T-helper 1 cell treated with Interleukin-12 subunit alpha and Interleukin-12 subunit beta and Interleukin-4 antibody, amounts not matched to agents 30 μg/mL and 1 μg/mL, for 36 hours (primary cell): ENCODE results near the gene GLIS1.

Source experiments
- H3K27ac Mint-ChIP-seq: one replicate; pipeline ENCODE4 v1.8.0; 2021; ENCODE audit warnings: mild to moderate bottlenecking, mixed read lengths
- H3K27me3 Mint-ChIP-seq: one replicate; pipeline ENCODE4 v1.8.0; 2021; ENCODE audit warnings: low read depth, mixed read lengths
- H3K36me3 Mint-ChIP-seq: one replicate; pipeline ENCODE4 v1.8.0; 2021; ENCODE audit warnings: low read depth, mixed read lengths
- H3K4me1 Mint-ChIP-seq: one replicate; pipeline ENCODE4 v1.8.0; 2021; ENCODE audit warnings: low read depth, mixed read lengths
- H3K4me3 Mint-ChIP-seq: one replicate; pipeline ENCODE4 v1.8.0; 2021; ENCODE audit warnings: mild to moderate bottlenecking, moderate library complexity, mixed read lengths
- H3K9me3 Mint-ChIP-seq: one replicate; pipeline ENCODE4 v1.8.0; 2021; ENCODE audit warnings: mixed read lengths

The GLIS1 gene

DNA sequence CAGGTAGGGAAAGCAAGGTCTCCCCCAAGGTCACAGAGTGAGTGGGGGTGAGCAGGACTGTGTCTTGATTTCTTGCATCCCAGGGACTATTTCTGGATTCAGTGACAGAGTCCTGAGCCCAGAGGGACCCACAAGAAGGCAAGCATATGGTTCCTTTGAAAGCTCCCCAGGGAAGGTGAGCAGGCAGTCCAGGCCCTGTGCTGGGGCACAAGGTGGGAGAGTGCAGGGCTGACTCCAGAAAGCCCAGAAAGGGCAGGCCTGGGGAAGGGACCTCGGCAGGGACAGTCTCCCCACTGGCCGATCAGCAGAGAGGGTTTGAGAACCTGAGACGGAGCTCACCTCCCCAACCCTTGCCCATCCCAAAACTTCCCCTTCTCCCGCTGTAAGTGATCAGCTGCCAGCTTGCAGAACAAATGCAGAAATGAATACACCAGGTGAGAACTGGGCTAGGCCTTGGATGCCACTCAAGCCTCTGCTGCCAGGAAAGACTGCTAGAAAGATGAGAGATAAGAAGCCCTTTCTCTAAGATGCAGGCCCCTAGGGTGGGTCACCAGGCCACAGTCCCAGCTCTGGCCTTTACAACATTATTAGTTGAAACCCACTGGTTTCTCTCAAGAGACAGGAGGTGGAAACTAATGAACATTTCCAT is 121.0 kb downstream of the GLIS1 start:
- Mint-ChIP-seq H3K27me3 (peaks cover 9% of the 10 kb centered on the region), H3K36me3 (no peaks in the 10 kb centered on the region), H3K4me1 (no peaks in the 10 kb centered on the region), H3K27ac (no peak overlapping the region), H3K9me3 (no peaks in the 10 kb centered on the region), H3K4me3 (no peak overlapping the region)

DNA sequence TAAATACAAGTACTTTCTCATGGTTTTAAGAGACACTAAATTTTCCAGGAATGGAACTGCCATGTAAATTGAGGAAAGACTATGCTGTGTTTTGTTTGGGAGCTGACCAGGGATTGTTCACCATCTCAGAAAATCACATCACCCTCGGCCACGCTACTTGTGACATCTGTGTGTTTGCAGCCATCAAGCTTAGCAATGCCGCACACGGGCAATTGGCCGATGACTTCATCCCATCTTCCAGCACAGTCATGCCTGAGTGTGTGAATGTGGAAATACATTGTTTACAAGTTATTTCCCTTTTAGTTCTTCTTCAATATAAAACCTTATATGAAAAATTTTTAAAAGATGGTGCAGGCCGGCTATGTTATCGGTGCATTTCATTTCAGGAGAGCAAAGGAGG is 121.6 kb downstream of the GLIS1 start:
- peaks cover 11% of the 10 kb centered on the region for H3K27me3 Mint-ChIP-seq
- no peaks in the 10 kb centered on the region for H3K9me3 Mint-ChIP-seq
- H3K36me3 Mint-ChIP-seq: no peaks in the 10 kb centered on the region
- no peaks in the 10 kb centered on the region for H3K4me1 Mint-ChIP-seq
- H3K4me3 Mint-ChIP-seq: no peak overlapping the region
- H3K27ac Mint-ChIP-seq: no peak overlapping the region

DNA sequence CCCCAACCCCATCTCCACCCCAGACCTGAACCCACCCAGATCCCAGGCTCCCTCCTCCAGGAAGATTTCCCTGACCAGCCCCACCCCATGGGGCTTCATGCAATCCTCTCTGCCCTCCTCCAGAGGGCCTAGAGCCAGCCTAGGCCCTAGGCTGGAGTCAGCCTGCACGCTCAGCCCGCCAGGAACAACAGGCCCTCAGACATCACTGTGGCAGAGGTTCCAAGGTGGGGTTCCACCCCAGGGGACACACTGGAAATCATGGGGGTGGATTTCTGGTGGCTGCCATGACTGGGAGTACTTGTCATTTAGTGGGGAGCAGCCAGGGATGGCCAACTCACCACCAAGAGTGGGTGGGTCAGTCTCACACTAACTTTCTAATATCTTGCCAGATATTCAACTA is 122.0 kb downstream of the GLIS1 start:
- Mint-ChIP-seq H3K9me3 (peaks cover 1% of the 10 kb centered on the region), H3K36me3 (no peaks in the 10 kb centered on the region), H3K27me3 (peaks cover 6% of the 10 kb centered on the region), H3K4me1 (no peaks in the 10 kb centered on the region), H3K4me3 (no peak overlapping the region), H3K27ac (no peak overlapping the region)

DNA sequence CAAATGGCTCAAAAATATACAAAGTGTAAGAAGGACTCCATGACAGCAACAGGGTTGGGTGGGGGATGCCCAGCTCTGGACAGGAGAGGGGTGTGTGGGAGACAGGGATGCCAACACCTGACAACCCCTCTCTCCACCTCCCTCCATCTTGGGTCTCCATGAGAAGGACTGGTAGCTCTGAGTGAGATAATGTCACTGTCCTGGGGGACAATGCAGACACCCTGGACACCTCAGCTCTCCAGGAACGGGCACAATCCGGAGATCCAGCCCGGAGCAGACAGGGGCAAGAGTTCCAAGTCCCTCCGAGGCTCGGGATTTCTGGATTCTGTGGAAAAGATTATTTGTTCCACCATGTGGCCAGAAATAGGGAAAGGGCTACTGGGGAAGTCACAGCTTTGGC is 122.5 kb downstream of the GLIS1 start:
- Mint-ChIP-seq H3K27ac (no peak overlapping the region), H3K36me3 (no peaks in the 10 kb centered on the region), H3K4me3 (no peak overlapping the region), H3K27me3 (peaks cover 6% of the 10 kb centered on the region), H3K4me1 (no peaks in the 10 kb centered on the region), H3K9me3 (peaks cover 4% of the 10 kb centered on the region)

DNA sequence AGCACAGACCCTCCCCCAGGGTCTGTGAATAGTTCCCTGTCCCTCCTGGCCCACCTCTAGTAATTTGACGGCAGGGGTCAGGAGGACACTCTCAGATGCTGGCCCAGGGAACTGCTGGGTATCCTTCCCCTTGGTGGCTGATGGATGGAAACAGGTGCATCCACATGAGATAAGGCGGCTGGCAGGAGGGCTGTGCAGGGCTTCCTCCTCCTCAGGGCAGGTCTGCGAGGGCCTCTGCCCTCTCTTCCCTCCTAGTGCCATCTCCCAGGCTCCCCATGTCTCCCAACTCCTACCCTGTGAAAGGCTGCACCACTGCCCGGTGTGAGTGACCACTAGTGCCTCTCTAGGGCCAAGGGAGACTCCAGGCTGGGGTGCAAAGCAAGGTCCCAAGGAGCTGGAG is 123.9 kb downstream of the GLIS1 start:
- no peak overlapping the region for H3K27ac Mint-ChIP-seq
- peaks cover 17% of the 10 kb centered on the region for H3K9me3 Mint-ChIP-seq
- no peak overlapping the region for H3K4me3 Mint-ChIP-seq
- H3K27me3 Mint-ChIP-seq: peaks cover 14% of the 10 kb centered on the region
- H3K36me3 Mint-ChIP-seq: peaks cover 2% of the 10 kb centered on the region
- no peaks in the 10 kb centered on the region for H3K4me1 Mint-ChIP-seq

DNA sequence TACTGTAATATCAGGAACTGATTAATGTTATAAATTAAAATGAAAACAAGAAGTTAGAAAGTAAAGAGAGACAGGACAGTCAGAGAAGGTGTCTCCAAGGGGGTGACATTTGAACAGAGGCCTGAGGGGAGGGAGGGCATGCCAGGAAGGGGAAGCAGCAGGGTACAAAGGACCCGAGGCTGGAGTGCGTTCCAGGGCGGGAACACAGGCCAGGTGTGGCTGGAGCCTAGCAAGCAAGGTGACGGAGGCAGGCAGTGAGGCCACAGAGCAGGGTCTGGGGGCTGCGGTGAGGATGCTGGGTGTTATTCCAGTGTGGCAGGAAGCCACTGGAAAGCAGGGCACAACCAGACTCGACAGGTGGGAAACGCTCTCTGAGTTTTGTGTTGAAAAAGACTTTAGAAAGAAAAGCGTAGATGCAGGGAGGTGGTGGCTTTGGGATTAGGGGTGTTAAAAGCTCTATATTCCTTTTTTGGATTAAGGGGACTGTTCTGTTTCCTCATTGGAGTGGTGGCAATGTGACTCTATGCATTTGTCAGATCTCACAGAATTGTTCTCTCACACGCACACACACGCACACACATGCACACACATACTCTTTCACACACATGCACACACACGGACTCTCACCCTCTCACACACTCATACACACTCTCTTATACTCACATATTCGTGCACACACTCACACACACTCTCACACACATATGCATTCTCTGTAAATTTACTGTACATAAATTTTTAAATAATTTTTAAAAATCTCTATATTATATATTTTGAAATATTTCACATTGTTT is 124.5 kb downstream of the GLIS1 start:
- H3K9me3 Mint-ChIP-seq: peaks cover 17% of the 10 kb centered on the region
- peaks cover 2% of the 10 kb centered on the region for H3K36me3 Mint-ChIP-seq
- H3K4me1 Mint-ChIP-seq: no peaks in the 10 kb centered on the region
- no peak overlapping the region for H3K27ac Mint-ChIP-seq
- H3K4me3 Mint-ChIP-seq: no peak overlapping the region
- peaks cover 17% of the 10 kb centered on the region for H3K27me3 Mint-ChIP-seq

DNA sequence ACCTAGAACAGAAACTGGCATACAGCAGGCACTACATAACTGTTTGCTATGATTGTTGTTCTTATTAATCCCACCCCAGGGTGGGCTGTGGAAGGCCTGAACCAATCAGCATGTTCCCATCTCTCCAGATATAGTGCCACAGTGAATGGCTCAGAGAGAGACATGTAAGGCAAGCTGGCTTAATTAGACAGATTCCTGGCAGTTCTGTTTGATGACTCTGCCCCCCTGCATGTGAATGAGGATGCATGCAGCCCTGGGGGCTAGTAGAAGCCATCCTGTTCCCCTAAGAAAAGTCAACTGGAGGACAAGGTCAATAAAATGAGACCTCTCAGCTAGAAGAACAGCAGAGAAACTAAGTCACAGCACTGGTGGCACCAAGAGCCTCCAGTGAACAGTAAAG is 130.3 kb downstream of the GLIS1 start:
- H3K4me3 Mint-ChIP-seq: no peak overlapping the region
- H3K9me3 Mint-ChIP-seq: peaks cover 17% of the 10 kb centered on the region
- H3K36me3 Mint-ChIP-seq: peaks cover 2% of the 10 kb centered on the region
- H3K27me3 Mint-ChIP-seq: peaks cover 15% of the 10 kb centered on the region
- H3K4me1 Mint-ChIP-seq: no peaks in the 10 kb centered on the region
- no peak overlapping the region for H3K27ac Mint-ChIP-seq

DNA sequence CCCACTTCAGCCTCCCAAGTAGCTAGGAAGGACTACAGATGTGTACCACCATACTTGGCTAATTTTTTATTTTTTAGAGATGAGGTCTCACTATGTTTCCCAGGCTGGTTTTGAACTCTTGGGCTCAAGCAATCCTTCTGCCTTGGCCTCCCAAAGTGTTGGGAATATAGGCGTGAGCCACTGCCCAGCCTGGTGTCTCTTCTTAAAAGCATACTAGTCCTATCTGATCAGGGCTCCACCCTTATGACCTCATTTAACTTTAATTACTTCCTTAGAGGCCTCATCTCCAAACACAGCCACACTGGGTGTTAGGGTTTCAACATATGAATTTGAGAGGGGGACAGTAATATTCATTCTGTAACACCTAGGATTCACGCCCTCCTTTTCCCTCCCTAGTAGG is 130.9 kb downstream of the GLIS1 start:
- Mint-ChIP-seq H3K36me3 (peaks cover 2% of the 10 kb centered on the region), H3K27me3 (peaks cover 15% of the 10 kb centered on the region), H3K4me3 (no peak overlapping the region), H3K27ac (no peak overlapping the region), H3K9me3 (peaks cover 17% of the 10 kb centered on the region), H3K4me1 (no peaks in the 10 kb centered on the region)

DNA sequence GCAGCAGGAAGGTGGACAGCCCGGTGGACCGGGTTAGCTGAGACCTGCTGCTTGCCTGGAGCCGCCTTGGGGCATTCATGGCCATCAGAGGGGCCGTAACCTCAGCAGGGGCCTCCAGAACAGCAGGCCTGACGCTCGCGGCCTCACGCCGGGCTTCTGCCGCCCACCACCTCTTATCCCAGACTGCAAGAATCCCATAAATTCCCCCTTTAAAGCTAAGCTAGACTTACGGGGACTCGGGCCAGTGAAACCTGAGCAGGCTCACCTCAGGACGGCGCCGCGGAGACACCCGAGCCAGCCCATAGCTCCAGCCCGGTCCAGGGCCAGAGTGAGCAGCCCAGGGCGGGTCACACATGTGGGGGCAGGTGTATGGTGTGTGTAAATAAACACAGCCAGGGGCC is 132.3 kb downstream of the GLIS1 start:
- H3K36me3 Mint-ChIP-seq: peaks cover 2% of the 10 kb centered on the region
- no peaks in the 10 kb centered on the region for H3K4me1 Mint-ChIP-seq
- H3K27ac Mint-ChIP-seq: no peak overlapping the region
- H3K4me3 Mint-ChIP-seq: no peak overlapping the region
- peaks cover 12% of the 10 kb centered on the region for H3K27me3 Mint-ChIP-seq
- peaks cover 13% of the 10 kb centered on the region for H3K9me3 Mint-ChIP-seq

DNA sequence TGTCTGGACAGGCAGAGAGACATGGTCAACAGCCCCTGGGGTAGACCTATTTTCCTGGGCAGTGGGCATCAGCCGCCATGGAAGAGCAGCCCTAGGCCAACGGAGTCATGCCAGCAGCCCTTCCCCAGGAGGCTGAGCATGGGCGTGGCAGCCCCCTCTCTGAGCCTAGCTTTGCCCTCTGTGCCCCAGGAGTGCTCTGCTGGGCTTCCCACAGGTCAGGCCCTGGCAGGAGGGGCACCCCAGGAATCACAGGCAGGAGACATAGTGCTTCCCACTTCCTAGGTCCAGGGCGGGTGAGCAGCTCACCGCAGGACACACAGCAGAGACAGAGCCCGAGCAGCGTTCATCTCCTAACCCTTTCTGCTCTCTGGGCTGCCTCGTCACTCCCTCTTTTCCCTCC is 132.8 kb downstream of the GLIS1 start:
- H3K36me3 Mint-ChIP-seq: peaks cover 2% of the 10 kb centered on the region
- no peaks in the 10 kb centered on the region for H3K4me1 Mint-ChIP-seq
- H3K9me3 Mint-ChIP-seq: peaks cover 10% of the 10 kb centered on the region
- no peak overlapping the region for H3K4me3 Mint-ChIP-seq
- H3K27me3 Mint-ChIP-seq: peaks cover 8% of the 10 kb centered on the region
- H3K27ac Mint-ChIP-seq: no peak overlapping the region

DNA sequence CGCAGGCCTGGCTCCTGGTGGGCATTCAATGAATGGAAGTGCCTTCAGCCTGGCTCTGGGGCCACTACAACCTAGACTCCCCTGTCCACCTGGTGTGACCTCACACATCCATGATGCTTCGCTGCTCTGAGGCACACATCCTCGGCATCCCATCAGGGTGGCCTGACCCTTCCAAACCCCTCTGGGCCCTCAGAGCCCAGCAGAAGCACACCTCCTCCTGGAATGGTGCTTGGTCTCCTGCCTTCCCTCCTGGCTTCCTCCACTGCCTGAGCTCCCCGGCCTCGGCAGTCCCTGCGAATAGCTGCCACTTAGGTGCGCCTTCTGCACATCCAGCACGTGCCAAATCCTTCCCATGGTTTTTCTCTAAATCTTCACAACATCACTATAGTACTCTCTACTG is 133.8 kb downstream of the GLIS1 start:
- Mint-ChIP-seq H3K9me3 (no peaks in the 10 kb centered on the region), H3K27ac (no peak overlapping the region), H3K27me3 (peaks cover 3% of the 10 kb centered on the region), H3K4me1 (peaks cover 7% of the 10 kb centered on the region), H3K36me3 (no peaks in the 10 kb centered on the region), H3K4me3 (no peak overlapping the region)

DNA sequence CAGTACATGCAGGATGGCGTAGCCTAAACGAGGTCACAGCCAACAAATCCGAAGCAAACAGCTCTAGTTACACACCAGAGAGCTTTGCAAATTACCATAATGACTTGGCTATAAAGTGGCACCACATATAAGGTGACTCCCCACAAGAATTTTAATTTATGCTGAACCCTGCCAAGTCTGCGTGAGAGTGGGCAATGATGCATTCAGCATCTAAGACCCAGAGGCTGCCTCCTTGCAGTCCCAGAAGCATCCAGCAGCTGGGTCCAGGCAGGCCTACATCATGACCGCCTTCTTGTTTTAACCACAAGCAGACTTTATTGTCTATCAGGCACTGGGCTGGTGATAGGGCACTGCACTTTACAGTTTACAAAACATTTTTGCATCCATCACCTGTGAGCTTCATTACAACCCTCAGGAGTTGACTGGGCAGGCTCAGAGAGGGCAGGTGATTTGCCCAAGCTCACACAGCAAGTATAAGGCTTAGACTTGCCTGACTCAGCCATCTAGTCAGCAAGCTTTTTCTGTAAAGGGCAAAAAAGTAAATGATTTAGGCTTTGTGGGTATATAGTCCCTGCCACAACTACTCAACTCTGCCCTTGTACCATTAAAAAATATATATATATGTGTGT is 134.6 kb downstream of the GLIS1 start:
- Mint-ChIP-seq H3K36me3 (no peaks in the 10 kb centered on the region), H3K4me3 (no peak overlapping the region), H3K27me3 (peaks cover under 1% of the 10 kb centered on the region), H3K4me1 (peaks cover 7% of the 10 kb centered on the region), H3K9me3 (no peaks in the 10 kb centered on the region), H3K27ac (no peak overlapping the region)

DNA sequence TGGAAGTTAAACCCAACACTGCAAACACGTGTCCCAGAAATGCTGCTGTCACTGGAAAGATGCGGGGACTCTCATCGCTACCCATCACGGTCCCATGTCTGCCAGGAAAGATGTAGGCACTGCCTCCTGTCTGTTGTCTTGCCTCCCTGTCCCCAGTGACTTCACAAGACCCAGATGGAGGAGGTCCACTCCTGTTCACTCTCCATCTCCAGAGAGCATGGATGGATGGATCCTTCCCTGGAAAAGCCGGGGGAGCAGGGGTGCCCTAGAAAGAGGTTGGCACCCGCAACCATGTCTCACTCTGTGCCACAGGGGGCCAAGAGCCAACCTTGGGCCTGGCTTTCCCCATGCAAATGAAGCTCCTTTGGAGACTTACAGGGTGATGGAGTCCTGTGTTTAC is 135.5 kb downstream of the GLIS1 start:
- H3K27ac Mint-ChIP-seq: no peak overlapping the region
- H3K9me3 Mint-ChIP-seq: no peaks in the 10 kb centered on the region
- H3K4me1 Mint-ChIP-seq: peaks cover 7% of the 10 kb centered on the region
- no peaks in the 10 kb centered on the region for H3K36me3 Mint-ChIP-seq
- H3K4me3 Mint-ChIP-seq: no peak overlapping the region
- H3K27me3 Mint-ChIP-seq: no peaks in the 10 kb centered on the region

DNA sequence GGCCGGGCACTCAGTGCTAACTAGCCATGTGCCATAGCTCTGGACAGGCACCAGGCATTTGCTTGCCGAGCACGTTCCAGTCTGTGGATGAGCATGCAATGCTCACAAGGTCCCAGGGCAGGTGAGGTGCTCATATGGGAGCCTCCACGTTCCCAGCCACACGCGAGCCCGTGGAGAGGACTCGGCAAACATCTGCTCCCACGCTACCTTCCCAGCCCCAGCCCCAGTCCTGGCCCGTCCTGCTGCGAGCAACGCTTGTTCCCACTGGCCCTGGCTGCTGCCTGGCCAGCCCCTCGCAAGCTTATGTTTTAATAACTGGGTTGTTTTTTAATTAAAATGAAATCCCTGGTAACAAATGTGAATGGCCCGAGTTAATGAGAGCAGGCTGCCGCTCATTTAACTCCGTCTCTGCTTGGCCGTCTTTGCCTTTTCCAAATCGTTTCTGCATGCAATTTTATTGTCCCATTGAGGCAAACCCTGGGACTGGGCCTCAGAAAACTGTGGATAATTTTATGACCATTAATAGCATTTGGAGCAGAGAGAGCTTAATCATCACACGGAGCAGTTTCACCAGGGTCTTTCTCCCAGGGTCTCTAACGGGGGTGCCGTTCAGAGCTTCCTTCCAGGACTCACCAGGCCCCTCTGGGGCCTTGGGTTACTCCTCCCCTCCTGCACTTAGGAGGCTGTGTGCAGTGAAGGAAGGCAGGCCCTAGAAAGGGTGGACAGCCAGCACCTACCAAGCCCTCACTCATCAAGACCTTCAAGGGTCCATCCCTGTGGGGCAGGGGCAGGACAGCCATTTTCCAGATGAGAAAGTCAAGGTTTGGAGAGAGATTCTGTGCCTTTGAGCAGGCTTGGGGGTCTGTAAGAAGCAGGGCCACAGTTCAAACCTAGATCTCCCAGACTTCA is 136.8 kb downstream of the GLIS1 start:
- Mint-ChIP-seq H3K4me3 (no peak overlapping the region), H3K36me3 (no peaks in the 10 kb centered on the region), H3K4me1 (peaks cover 7% of the 10 kb centered on the region), H3K27ac (no peak overlapping the region), H3K9me3 (no peaks in the 10 kb centered on the region), H3K27me3 (no peaks in the 10 kb centered on the region)
